GM19468 (cell line): Measurements from ENCODE around the gene MOB1A.
A peak's percentile ranks its signal among the peaks of the same experiment; 100 is the strongest.
"Not testable (repeated sequence)": the region's sequence is repeated elsewhere in the genome, so short reads cannot be mapped to it uniquely, and the experiment has no call there.

Experiments
- ATAC-seq: cut with Tn5 transposase; IDR thresholded peaks from one replicate; pipeline ENCODE4 v1.9.1; 2021; ENCODE audit warnings: mild to moderate bottlenecking, moderate library complexity, moderate number of reproducible peaks; ENCODE audit not compliant: unreplicated experiment; ENCODE audit errors: extremely low read depth

The MOB1A gene

GRCh38 chr2:74199871-74200305, 21.2 kb upstream of the MOB1A start:
- ATAC-seq, result no peak

- ATAC-seq, result no peak
Observed at GRCh38 chr2:74199275-74199701, 20.6 kb upstream of the MOB1A start.

GRCh38 chr2:74198461-74199274, 20.0 kb upstream of the MOB1A start, which contains the start of gene MTHFD2:
MTHFD2 (plus strand) TSS chr2:74198615; CDS start chr2:74198642, 27 bp downstream.
- peak; percentile 85 for ATAC-seq

GRCh38 chr2:74198023-74198460, 19.4 kb upstream of the MOB1A start:
- ATAC-seq, result no peak

- no peak for ATAC-seq
Observed at GRCh38 chr2:74197049-74197448, 18.4 kb upstream of the MOB1A start.

DNA sequence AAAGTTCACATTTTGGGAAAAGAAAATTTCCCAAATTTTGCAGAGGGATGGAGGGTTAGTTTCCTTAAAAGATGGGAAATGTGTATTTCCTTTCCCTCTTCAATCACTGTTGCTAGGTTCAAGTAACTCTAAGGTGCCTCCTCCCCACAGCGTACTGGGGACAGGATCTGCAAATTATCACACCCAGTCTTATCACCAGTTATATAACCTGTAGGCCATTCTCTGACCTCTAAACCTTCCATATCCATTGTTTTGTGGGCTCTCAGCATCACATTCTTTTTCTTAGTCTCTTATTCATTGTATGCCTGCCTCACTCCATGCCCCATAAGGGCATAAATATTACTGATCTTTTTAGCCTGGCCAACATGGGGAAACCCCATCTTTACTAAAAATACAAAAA, 16.1 kb upstream of the MOB1A start:
- ATAC-seq, result no peak

- no peak for ATAC-seq
Observed at GRCh38 chr2:74191596-74192380, 13.1 kb upstream of the MOB1A start.

- no peak for ATAC-seq
Observed at GRCh38 chr2:74188696-74189095, 10.0 kb upstream of the MOB1A start.

GRCh38 chr2:74188018-74188601, 9.4 kb upstream of the MOB1A start:
- no peak for ATAC-seq

DNA sequence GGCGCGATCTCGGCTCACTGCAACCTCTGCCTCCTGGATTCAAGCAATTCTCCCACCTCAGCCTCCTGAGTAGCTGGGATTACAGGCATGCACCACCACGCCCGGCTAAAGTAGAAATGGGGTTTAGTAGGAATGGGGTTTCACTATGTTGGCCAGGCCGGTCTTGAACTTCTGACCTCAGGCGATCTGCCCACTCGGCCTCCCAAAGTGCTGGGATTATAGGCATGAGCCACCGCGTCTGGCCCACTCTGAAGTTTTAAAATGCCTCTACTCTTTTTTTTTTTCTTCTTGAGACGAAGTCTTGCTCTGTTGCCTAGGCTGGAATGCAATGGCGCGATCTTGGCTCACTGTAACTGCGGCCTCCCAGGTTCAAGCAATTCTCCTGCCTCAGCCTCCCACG, 8.0 kb upstream of the MOB1A start:
- ATAC-seq, result not testable (repeated sequence)

DNA sequence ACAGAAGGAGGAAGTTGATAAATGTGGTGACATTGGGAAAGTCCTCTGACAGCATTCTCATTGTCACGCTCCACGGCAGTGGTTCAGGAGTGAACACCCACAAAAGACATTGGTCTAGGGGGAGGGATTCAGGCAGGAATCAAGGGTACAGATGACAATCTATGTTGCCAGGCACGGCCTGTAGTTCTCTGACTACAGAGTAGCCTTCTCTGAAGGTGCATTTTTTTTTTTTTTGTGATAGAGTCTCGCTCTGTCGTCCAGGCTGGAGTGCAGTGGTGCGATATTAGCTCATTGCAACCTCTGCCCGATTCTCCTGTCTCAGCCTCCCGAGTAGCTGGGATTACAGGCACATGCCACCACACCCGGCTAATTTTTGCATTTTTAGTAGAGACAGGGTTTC, 7.4 kb upstream of the MOB1A start:
- peak; percentile 69 for ATAC-seq

DNA sequence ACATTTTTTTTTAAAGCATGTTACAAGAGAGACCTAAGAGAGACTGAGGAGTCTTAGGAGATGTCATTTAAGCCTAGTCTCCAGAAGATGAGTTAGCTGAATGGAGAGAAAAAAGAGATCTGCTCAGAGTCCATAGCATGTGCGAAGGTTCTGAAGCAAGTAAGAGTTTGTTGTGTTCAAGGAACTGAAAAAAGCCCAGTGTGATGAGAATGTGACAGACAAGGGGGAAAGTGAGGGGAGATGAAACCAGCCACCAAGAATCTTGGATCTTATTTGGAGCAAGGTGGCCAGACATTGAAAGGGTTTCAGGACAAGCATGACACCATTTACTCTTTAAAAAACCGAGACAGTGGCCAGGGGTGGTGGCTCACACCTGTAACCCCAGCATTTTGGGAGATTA, 5.2 kb upstream of the MOB1A start:
- no peak for ATAC-seq

DNA sequence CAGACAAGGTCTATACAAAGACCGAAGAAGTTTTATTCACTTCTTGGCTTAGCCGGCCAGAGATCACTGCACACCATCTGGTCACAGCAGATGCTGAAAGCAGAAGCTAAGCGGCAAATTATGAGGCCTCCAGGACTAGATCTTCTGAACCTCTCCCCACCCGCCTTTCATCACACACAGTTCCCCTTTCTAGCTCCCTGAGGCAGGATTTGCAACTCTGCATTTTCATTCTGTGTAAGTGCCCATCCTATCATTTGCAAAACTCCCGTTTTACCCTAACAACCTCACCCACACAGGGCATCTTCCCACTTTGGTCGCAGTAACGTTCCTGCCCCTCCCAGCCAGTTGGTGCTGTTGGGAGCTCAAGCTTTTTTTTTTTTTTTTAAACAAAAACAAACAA, 3.1 kb upstream of the MOB1A start:
- no peak for ATAC-seq

- ATAC-seq, result peak; percentile 5
Observed at GRCh38 chr2:74179063-74179865, 585 bp upstream of the MOB1A start.

- ATAC-seq, result no peak
Observed at GRCh38 chr2:74177696-74178095, 983 bp downstream of the MOB1A start.

DNA sequence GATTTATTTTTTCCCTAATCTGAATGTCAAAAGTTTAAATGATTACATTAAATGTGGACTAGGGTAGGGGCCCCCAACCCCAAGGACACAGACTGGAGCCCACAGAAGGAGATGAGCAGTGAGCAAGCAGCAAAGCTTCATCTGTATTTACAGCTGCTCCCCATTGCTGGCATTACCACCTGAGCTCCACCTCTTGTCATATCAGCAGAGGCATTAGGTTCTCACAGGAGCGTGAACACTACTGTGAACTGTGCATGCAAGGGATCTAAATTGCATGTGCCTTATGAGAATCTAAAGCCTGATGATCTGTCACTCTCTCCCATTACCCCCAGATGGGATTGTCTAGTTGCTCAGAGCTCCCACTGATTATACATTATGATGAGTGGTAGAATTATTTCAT, 3.8 kb downstream of the MOB1A start:
- no peak for ATAC-seq

- ATAC-seq, result no peak
Observed at GRCh38 chr2:74168739-74169138, 9.9 kb downstream of the MOB1A start.

DNA sequence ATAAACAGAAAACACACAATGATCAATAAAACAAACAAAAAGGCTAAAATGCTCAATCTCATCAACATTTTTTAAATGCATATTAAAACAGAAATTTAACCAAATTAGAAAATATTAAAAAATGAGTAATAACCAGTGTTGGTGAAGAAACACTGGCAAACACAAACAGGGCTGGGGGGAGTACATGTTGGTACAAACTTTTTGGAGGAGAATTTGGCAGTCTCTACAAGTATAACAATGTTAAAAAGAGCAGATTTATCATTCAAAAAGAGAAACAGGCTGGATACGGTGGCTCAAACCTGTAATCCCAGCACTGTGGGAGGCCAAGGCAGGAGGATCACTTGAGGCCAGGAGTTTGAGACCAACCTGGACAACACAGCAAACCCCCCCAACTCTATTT, 13.9 kb downstream of the MOB1A start:
- no peak for ATAC-seq

GRCh38 chr2:74162951-74163350, 15.7 kb downstream of the MOB1A start:
- no peak for ATAC-seq

DNA sequence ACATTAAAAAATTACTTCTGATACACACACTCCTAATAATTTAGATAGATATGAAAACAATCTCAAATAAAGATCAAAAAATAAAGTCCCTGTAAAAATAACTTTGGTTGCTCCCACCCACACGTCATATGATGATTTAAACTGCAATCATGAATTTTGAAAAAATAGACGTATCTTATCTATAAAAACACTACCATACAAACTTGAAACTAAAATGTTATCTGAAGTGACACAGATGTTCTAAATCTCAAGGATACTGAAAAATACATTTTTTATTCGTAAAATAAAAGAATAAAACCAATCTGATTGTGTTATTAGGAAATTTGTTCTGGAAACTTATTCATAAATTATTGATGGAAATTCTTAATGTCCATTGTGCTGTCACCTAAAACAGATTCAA, 22.8 kb downstream of the MOB1A start:
- ATAC-seq, result no peak
